Stimulated activated CD4-positive, alpha-beta T cell treated with anti-CD3 and anti-CD28 coated beads, Interleukin-2, amount 100 ng/mL, for 4 hours (primary cell): Measurements from ENCODE around the gene FGF8.
A peak's percentile ranks its signal among the peaks of the same experiment; 100 is the strongest.
"Not testable (repeated sequence)": the region's sequence is repeated elsewhere in the genome, so short reads cannot be mapped to it uniquely, and the experiment has no call there.

Experiments
- DNase-seq: peaks from one replicate; pipeline ENCODE4 v3.0.0-alpha.2; 2020; ENCODE audit warnings: low read depth

The FGF8 gene

GRCh38 chr10:101775273-101776160 lies at the start of gene FGF8:
TSS of gene FGF8 (minus strand) at chr10:101776114. CDS start at chr10:101775900, 214 bp downstream.
- no peak for DNase-seq

- no peak for DNase-seq
Measured at GRCh38 chr10:101824736-101825135, 48.8 kb upstream of the FGF8 start.

GRCh38 chr10:101818872-101819633 lies 43.1 kb upstream of the FGF8 start:
- DNase-seq = no peak

- DNase-seq = peak; percentile 97
Measured at GRCh38 chr10:101818119-101818871, 42.4 kb upstream of the FGF8 start, which contains the start of gene OGA. TSS of gene OGA (minus strand) at chr10:101818444. CDS start at chr10:101818022, 422 bp downstream.

GRCh38 chr10:101817337-101818118 lies 41.6 kb upstream of the FGF8 start:
- no peak for DNase-seq

GRCh38 chr10:101816913-101817336 lies 41.0 kb upstream of the FGF8 start:
- no peak for DNase-seq

- no peak for DNase-seq
Measured at GRCh38 chr10:101816376-101816775, 40.5 kb upstream of the FGF8 start.

GRCh38 chr10:101814466-101815071 lies 38.7 kb upstream of the FGF8 start:
- DNase-seq = no peak

GRCh38 chr10:101812606-101813005 lies 36.7 kb upstream of the FGF8 start:
- no peak for DNase-seq

GRCh38 chr10:101807158-101807557 lies 31.2 kb upstream of the FGF8 start:
- no peak for DNase-seq

- DNase-seq = no peak
Measured at GRCh38 chr10:101803511-101803910, 27.6 kb upstream of the FGF8 start.

GRCh38 chr10:101797403-101798059 lies 21.6 kb upstream of the FGF8 start:
- DNase-seq = no peak

GRCh38 chr10:101793526-101793925 lies 17.6 kb upstream of the FGF8 start:
- no peak for DNase-seq

- no peak for DNase-seq
Measured at GRCh38 chr10:101789686-101790085, 13.8 kb upstream of the FGF8 start.

- not testable (repeated sequence) for DNase-seq
Measured at GRCh38 chr10:101789231-101789630, 13.3 kb upstream of the FGF8 start.

- DNase-seq = no peak
Measured at GRCh38 chr10:101785801-101786200, 9.9 kb upstream of the FGF8 start.

GRCh38 chr10:101784558-101784957 lies 8.6 kb upstream of the FGF8 start:
- no peak for DNase-seq

GRCh38 chr10:101783736-101784118 lies 7.8 kb upstream of the FGF8 start:
- no peak for DNase-seq

GRCh38 chr10:101782811-101783735 lies 7.2 kb upstream of the FGF8 start, which contains the start of gene NPM3:
TSS of gene NPM3 (minus strand) at chr10:101783446. CDS start at chr10:101783390, 56 bp downstream.
- peak; percentile 84 for DNase-seq
